Daoy (cell line): Measurements from ENCODE around the gene HS3ST3B1. TPM values are rescaled to one million over a fixed set of nuclear protein-coding genes. Genes with fewer than 3 reads are reported as not detected.

Experiments used
- DNase-seq: peaks from one replicate; pipeline ENCODE4 v3.0.0-alpha.2; 2015; ENCODE audit warnings: low read depth
- total RNA-seq: library from RNA; depleted of rRNA; stranded (reverse); fragments of >200 nt; shearing (Covaris generic); gene quantifications from 2 replicates; pipeline ENCODE4 v1.2.3, GENCODE V29; 2014

HS3ST3B1 gene
- total RNA-seq, 1 experiment from 2014 or later: 4.7 TPM

- DNase-seq: no peak
These were observed 2.7 kb downstream of the HS3ST3B1 start for GRCh38 chr17:14303343-14304221.

- DNase-seq: no peak
These were observed 3.4 kb downstream of the HS3ST3B1 start for GRCh38 chr17:14304222-14304772.

DNA sequence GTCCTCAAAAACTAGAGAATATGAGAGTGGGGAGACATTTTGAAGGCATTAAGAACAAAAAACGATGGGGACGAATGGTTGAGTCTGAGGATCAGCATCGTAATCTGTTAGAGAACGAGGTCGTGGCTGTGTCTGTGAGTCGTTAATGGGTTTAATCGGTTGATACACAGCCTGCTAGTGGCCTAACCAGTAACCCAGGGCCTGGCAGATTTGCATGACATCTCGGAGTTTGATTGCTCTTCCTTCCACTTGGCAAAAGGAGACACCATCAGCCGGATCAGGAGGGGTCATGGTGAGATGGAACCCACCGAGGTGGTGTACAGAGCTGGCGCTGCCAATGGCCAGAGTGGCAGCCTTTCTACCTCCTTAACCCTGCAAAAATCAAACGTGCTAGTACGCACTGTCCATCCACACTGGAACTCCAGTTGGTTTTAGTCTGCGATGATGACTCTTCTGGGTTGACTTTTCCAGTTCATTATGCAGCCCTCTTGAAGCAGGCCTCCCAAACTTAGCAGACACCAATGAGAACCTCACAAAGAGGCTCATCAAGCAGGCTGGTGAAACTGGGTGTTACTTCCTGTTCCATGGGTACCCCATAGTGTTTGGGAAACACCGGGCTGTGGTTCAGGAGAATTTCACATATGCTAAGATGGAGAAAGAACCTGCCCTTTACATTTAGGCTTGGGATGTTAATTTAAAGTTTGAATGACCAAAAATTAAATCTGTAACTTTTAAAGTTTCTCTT lies 4.1 kb downstream of the HS3ST3B1 start:
- DNase-seq: no peak

DNA sequence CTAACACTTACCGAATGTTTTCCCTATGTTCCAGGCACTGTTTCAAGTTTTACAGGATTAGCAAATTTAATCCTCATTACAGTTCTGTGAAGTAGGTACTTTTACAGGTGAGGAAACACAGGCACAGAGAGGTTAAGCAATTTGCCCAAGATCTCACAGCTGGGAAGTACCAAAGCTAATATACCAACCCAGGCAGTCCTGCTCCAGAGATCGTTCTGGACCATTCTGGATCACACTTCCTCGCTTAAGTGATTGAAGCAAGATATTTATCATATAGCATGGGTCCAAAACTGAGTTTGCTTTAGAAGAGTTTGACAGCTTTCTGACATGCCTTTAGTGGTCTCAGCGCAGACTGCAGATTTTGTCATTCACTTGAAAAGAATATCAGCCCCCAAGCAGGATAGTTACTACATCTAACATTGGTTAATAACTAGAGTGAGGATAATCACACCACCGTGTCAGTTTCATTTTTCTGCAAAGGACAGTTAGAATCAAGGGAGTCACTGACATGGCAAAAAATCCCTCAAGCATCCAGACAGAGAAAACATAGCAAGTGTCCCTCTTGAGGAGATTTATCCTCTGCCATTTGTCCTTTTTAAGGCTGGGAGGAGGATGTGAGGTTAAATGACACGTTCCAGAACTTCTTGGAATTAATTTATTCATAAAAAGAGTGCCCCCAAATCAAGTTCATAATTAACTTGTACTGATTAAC lies 5.1 kb downstream of the HS3ST3B1 start:
- DNase-seq: no peak

- no peak for DNase-seq
These were observed 5.7 kb downstream of the HS3ST3B1 start for GRCh38 chr17:14306596-14306995.

DNA sequence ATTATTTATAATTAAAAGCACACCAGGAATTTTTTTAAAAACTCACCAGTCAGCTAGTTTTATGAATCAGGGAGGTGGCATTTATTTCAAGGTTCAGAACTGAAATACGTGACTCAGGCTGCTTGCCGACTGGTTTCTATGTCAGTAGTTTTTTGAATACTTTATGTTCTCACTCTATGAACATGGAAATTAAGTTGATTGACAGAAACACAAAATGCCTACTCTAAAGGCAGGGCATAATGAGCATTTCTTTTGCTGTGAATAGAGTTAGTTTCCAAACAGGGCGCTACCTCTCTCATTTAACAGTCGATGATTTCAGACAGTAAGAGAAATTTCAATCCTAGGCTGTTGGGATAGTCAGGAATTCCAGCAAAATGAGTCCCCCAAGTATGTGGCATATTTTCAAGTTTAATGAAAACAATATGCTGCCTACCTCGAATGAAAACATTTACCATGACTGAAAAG lies 6.7 kb downstream of the HS3ST3B1 start:
- peak; percentile 67 for DNase-seq

DNA sequence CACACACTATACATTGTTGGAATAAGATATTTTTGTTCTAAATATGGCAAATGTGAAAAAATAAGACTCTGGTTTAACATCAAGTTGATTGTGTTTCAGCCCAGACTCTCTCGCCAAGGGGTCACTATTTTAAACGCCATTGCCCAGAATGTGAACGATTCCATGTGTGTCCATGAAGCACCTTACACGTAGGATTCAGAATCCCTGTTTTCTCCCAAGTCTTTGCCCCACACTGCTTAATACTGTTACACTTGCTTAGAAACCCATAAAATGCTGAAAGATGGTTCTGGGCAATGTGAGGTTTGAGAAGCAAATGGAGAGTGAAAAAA lies 7.7 kb downstream of the HS3ST3B1 start:
- no peak for DNase-seq

DNA sequence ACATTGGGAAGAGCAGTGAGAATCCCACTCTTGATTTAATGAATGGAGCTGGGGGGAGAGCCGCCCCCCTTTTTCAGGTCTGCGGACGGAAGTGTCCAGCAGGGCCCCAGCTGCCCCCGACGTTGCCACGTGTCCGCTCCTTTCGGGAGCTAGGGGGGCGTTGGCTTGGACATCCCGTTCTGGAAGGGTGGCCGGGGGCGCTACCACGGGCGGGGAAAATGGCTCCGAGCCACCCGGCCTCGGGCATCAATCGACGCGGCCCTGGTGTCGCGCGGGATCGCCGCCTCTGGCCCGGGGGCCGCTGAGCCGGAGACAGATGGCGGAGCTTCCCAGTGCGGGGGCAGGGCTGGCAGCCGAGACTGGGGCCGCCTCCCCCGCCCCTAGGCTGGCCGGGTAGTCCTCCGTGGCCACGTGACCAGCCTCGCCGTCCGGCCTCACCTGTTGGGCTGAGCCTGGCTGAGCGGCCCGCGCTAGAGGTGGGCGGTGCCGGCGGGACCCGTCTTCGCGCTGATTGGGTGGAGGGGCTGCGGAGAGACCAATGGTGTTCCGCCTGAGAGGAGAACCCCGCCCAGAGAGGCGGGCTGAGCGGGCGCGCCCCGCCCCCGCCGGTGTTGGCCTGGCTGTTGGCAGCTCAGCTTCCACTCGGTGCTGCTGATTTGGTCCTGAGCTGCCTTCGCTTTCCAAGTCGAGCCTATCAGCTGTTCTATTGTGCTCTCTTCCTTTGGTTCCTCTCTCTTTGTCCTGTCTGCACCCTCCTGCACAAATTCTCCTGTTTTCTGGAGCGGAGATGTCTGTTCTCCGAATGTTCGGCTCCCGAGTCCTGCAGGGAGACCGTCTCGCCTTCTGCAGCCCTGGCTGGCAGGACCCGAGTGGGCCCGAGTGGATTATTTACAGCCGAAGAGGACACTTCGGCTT lies 8.3 kb downstream of the HS3ST3B1 start:
- DNase-seq: peak; percentile 99

- DNase-seq: no peak
These were observed 9.2 kb downstream of the HS3ST3B1 start for GRCh38 chr17:14310101-14310500.

DNA sequence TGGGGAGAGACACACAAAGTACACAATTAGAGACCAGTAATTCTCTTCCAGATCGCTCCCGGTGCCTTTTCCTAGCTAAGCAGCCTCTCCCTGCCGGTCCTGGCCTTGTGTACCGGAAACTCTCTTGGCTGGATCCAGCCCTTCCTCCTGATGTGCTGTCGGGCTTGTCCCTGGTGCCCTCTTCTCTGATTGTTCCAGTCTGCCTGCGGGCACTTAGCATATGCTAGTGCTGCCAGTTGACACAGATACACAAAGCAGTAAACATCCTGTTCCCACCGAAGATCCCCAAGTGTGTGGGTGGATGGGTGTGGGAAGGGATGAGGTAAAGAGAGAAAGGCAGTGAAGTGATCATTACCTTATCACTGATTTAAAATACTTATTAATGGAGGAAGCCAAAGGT lies 9.7 kb downstream of the HS3ST3B1 start:
- DNase-seq: no peak

GRCh38 chr17:14311186-14311705 lies 10.4 kb downstream of the HS3ST3B1 start:
- DNase-seq: no peak

GRCh38 chr17:14311981-14312380 lies 11.1 kb downstream of the HS3ST3B1 start:
- DNase-seq: no peak

- DNase-seq: no peak
These were observed 11.6 kb downstream of the HS3ST3B1 start for GRCh38 chr17:14312522-14312921.

DNA sequence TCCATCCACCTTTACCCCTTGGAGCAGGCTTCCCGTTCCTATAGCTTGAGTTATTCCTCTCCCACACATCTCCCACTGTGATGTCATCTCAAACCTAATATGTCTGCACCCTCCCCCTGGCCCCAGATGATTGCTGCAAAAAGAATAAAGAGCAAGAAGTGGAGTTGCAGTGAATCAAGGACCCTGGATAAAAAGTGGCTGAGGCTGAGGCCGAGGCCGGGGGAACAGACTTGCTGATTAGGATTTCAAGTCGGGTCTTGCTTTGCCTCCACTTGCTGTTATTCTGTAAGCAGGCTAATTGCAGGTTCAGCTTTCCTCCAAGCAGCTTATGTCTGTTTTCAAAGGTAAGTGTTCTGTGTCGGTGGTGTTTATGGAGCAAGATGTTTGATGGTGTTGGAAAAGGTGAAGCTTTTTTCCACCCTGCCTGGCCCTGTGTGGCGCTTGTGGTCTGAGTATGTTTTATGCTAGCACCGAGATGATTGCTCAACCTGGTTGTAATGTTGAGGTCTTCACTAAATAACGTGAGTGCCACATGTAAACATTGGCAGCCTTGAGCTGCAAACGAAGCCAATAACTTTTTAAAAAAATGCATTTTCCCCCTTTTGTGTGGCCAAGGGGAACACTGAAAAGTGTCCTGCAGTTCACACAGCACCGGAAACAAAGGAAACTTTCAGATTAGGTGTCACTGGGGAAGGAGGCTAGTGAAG lies 15.4 kb downstream of the HS3ST3B1 start:
- no peak for DNase-seq

- no peak for DNase-seq
These were observed 16.5 kb downstream of the HS3ST3B1 start for GRCh38 chr17:14317383-14317782.

GRCh38 chr17:14318109-14318917 lies 17.4 kb downstream of the HS3ST3B1 start:
- DNase-seq: no peak

DNA sequence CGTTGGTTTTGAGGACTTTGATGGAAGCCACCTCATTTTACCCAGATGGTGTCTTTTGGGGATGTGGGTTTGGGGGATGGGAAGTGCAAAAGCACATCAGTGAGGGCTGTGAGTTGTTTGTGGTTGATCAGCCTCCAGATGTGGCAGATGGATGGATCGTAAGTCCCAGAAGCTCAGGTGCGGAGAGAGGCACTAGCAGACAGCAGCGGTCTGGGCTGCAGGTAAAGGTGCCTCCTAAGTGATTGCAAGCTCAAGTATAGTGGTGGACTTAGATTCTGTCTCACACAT lies 18.0 kb downstream of the HS3ST3B1 start:
- no peak for DNase-seq

DNA sequence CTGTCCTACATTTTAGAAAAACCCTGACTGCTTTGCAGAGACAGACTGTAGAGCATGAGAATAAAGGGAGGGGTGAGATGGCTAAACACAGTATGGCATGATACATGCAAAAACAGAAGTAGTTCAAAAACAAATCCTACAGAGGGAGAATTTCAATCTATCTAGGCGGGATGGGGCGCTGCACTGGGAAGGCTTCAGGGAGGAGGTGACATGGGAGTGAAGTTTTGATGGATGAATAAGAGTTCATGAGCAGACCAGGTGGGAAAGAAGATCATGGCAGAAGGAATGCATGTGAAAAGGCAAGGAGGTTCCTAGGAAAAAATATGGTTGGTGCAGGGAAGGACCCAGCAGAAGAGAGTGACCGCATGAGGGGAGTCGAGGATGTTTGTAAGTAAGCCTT lies 19.2 kb downstream of the HS3ST3B1 start:
- DNase-seq: no peak

- DNase-seq: no peak
These were observed 20.0 kb downstream of the HS3ST3B1 start for GRCh38 chr17:14320734-14321475.
